NCI-H345 treated with DMSO at 0.1 percent for 48 hours (cell line): ENCODE results near the gene DLGAP3.
A peak's percentile ranks its signal among the peaks of the same experiment; 100 is the strongest.

Source experiments
- DNase-seq: peaks from one replicate; lab custom pipeline; 2025; ENCODE audit not compliant: unreplicated experiment; lab: John Stamatoyannopoulos, UW

DLGAP3 gene

GRCh38 chr1:34868230-34869049 lies 61.0 kb downstream of the DLGAP3 start:
- no peak for DNase-seq

DNA sequence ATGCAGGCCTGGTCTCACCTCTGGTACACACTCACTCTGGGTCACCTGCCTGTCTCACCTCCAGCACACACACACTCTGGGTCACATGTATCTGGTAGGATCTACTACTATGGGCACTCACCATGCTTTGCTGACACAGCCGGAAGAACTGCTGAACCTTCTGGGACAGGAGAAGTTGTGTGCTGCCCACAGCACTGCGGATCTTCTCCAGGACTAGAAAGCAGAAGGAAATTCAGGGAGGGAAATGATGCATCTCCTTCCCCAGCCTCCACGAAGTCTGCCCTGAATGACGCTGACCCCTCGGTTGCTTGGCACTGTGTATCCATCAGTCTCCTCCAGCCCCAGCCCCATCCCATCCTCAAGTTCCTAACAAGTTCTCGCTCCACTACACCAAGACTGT lies 62.0 kb downstream of the DLGAP3 start:
- no peak for DNase-seq

GRCh38 chr1:34866762-34867109 lies 62.7 kb downstream of the DLGAP3 start:
- no peak for DNase-seq

- no peak for DNase-seq
Measured at GRCh38 chr1:34865981-34866761, 63.3 kb downstream of the DLGAP3 start.

- DNase-seq: no peak
Measured at GRCh38 chr1:34865573-34865972, 63.9 kb downstream of the DLGAP3 start.

DNA sequence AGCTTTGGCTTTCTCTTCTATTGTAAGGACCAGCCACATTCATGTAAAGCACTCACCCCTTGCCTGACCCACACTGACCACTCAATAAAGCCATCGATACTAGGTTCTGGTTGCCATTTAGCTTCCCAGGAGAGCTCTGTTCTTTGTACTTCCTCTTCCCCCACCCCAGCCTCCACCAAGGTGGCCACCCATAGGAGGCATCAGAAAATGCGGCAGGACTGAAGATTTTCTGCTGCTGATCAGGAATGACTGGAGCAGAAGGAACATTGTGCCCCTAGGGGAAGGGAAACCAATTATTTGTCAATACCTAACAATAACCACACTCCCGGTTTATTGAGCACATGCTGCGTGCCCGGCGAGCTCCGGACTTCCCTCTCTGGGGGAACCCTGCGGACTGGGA lies 64.7 kb downstream of the DLGAP3 start:
- DNase-seq: no peak

- no peak for DNase-seq
Measured at GRCh38 chr1:34863501-34863900, 65.9 kb downstream of the DLGAP3 start.

GRCh38 chr1:34859446-34860200 lies 69.8 kb downstream of the DLGAP3 start, which contains the start of gene SMIM12:
Gene SMIM12, minus strand, starts transcription at chr1:34859749. Its CDS starts 3,772 bp downstream, at chr1:34855977.
- DNase-seq: peak; percentile 82

DNA sequence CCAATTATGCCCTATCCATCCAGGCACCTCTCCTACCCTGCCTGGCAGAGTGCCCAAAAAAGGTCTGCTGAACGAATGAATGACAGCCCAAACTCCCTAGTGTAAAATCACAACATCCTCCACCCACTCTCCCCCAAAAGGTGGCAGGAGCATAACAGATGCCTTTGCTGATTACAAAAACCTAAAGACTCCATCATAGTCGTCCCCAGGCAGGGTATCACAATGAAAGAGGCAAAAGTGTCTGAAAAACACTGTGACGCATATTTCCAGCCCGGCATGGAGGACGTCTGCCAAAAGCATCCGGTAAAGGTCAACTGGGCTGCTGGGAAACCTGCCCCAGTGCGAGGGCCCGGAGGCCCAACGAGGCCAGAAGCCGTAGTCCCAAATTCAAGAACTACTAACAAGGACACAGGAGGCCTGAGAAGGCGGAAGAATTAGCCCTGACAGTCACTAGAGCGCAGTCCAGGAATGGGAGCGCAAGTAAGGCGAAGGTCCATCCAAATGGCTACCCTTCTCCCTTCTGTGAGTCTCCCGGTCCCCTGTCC lies 70.5 kb downstream of the DLGAP3 start:
- DNase-seq: no peak

DNA sequence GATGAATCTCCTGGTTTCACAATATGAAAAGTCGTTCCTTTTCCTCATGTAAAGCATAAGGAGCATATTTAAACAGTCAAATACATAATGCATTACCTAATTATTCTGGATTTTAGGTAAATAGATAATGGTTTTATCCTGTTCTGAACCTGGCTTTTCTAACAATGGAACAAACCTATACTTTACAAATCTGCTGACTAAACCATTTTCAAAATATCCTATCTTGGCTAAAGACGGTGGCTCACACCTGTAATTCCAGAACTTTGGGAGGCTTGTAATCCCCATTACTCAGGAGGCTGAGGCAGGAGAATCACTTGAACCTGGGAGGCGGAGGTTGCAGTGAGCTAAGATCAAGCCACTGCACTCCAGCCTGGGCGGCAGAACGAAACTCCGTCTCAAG lies 72.8 kb downstream of the DLGAP3 start:
- DNase-seq: no peak

DNA sequence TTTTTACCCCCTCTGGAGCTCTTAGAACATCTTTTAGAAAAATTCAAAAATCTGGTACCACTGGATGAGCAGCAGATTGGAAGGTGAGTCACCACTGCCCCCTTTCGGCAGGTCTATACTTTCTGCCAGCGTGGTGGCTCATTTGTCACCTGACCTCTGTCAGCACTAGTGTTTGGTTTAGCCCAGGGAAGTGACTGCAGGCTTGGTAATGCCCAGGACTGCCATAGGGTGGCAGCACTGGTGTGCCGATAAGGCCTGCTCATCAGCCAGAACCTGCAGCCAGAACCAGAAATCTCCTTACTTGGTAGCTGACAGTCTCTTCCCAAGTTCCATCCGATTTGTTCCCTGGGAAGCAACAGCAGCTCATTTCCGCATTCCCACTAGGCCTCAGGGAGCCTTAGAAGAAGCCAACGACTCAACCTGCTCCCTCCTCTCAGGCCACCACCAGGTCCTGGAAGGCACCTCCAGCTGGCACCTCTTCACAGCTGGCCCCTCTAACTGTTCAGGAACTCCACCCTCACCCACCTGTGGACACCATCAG lies 76.7 kb downstream of the DLGAP3 start:
- DNase-seq: peak; percentile 86

DNA sequence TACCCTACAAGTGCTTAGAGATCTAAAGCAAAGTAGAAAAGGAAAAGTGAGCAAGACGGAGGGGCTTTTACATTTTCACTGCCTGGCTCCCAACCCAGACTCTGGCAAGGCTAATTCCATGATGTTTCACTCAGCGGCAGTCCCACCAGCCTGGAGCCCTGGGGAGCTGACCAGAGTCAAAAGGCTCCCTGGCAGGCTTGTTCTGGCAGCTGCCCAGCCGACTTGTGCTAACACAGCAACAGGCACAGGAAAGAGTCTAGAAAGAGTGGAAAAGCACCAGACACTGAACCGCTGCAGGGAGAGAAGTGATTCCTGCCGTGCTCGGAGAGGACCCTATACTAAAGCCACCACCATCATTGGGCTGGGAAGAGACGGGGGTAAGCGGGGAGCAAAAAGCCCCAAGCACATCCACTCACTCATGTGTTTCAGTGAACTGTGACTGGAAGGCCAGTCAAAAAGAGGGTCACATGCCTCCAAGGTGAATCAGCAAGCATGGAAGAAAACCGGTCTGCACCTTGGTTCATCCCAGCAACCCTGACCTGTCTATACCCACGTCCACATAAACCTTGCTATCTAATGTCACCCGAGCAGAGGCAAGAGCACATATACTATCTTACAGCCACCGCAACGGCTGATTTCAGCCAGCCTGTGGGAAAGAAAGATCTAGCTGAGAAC lies 77.9 kb downstream of the DLGAP3 start:
- DNase-seq: no peak

- DNase-seq: no peak
Measured at GRCh38 chr1:34850382-34850781, 79.1 kb downstream of the DLGAP3 start.

DNA sequence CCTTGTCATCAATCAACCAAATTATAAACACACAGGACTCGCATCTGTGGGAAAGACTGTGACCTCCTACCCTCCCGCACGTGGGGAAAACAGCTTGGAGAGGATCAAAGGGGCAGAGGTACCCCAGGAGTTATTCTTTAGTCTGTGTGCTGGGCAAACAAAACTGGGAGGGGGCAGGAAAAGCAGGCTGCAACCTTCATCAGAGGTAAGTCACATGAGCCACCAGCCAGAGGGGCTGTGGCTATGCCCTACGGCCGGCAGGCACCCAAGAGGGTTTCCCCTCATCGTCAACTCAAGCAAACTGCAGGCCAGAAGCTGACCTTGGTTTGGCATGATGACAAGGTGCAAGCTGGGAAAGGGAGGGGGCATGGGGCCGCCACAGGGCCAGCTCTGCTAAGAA lies 82.4 kb downstream of the DLGAP3 start:
- DNase-seq: no peak

DNA sequence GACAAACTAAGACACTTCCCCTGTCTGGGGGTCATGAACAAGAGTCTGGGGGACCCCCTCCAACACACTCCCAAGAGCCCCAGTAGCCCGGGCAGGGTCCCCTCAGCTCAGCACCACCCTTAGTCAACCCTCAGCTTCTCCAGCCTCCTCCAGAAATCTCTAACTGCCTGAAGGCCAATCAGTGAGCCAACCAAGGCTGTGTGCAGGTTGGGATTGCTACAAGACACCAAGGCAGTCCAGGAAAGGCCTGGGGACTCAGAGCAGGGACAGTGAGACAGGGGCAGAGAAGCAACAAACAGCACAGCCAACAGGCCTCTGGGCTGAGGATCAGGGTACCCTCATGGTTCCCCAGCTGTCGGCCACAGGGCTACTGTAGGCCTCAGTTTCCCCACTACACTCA lies 83.2 kb downstream of the DLGAP3 start:
- DNase-seq: no peak

DNA sequence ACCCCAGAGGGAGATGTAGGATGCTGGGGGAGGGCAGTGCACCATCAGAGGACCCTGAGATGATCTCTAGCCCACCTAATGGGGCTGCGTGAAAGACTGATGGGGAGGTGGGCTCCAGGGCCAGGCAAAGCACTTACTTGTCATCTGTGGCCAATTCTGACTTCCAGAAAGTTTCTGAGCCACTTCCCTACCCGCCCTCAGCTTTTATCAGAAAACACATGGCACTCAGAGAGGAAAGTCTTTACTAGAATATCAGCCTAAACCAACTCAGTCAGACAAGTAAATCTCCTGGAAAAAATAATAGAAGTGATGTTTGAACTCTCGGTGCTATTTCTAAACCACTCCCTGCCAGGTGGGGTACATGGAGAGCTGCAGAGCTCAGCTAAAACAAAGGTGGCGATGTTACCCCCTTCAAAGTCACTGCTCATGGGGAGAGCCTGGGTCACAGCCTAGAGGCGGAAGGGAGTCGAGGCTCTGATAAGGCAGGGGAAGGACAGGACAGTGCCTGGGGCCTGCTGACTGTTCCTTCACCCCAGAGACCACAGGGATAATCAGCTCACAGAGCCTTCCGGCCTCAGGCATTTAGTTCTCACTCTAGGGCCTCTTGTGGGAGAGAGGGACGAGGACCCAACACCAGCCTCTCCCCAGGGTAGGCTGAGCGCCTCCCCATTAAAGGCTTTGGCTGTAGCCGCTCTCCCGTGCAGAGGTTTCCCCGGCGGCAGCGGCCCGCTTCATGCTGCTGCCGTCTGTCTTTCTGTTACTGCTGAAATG lies 84.1 kb downstream of the DLGAP3 start:
- DNase-seq: no peak

- no peak for DNase-seq
Measured at GRCh38 chr1:34844252-34844634, 85.2 kb downstream of the DLGAP3 start.

DNA sequence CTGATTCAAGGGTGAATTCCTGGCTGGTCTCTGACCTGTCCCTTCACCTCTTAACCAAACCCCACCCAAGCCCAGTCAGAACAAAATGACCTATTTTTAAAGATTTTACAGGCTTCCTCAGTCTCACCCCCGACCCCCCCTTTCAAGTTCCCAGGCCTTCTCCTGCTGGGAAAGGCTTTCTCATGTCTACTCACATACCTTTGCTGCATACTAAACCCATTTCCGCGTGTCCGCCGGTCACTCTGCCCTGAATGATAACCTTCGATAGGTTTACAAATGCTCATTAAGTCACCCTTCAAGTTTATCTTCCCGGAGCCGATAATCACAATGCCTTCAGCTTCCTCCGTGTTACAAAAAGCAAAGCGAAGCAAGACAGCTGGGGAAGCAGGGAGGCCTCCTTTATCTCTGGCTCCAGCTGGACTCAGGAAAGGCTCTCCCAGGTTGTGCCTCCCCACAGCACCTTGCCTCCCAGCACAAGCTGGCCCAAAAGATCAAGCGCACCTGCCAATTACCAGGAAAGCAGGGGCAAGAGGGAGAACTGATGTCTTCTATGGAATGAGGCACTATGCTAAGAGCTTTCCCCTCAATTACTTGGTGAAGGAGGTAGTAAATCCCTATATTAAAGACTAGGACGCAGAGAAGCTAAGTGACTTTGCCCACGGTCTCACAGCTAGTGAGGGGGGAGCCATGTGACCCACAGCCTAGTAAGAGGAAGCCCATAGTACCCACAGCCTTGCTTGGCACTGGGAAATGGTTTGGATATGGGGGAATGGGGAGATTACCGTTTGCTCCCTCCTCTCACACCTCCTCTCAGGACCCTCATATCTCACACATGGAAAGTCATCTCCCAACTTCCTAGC lies 85.8 kb downstream of the DLGAP3 start:
- DNase-seq: no peak

GRCh38 chr1:34842952-34843371 lies 86.5 kb downstream of the DLGAP3 start:
- no peak for DNase-seq
